Subcutaneous abdominal adipose tissue (tissue), 5 donors: ENCODE data around the gene NKAPL.

Source experiments
- H3K27ac ChIP-seq: one replicate; pipeline ENCODE4 v1.7.0; 2013; ENCODE audit warnings: low read depth, mild to moderate bottlenecking, inconsistent platforms, low read length, moderate library complexity
- H3K27me3 ChIP-seq, 5 donors: one replicate each; pipeline ENCODE4 v1.7.0; 2013; ENCODE audit warnings: low read length in 5 of 5, inconsistent platforms in 1 of 5; ENCODE audit not compliant: control insufficient read depth in 5 of 5, insufficient read depth in 4 of 5
- H3K36me3 ChIP-seq, 5 donors: one replicate each; pipeline ENCODE4 v1.7.0; 2013; ENCODE audit warnings: low read length in 5 of 5; ENCODE audit not compliant: control insufficient read depth in 5 of 5, insufficient read depth in 5 of 5
- H3K4me1 ChIP-seq, 5 donors: one replicate each; pipeline ENCODE4 v1.7.0; 2013; ENCODE audit warnings: low read length in 5 of 5, mild to moderate bottlenecking in 3 of 5, moderate library complexity in 1 of 5; ENCODE audit not compliant: control insufficient read depth in 5 of 5, insufficient read depth in 5 of 5
- H3K4me3 ChIP-seq, 5 donors: one replicate each; pipeline ENCODE4 v1.7.0; 2013; ENCODE audit warnings: low read length in 5 of 5, low read depth in 1 of 5
- H3K9ac ChIP-seq, 5 donors: one replicate each; pipeline ENCODE4 v1.7.0; 2013; ENCODE audit warnings: low read length in 5 of 5, mild to moderate bottlenecking in 4 of 5, moderate library complexity in 3 of 5
- H3K9me3 ChIP-seq, 5 donors: one replicate each; pipeline ENCODE4 v1.7.0; 2013; ENCODE audit warnings: low read length in 5 of 5; ENCODE audit not compliant: control insufficient read depth in 5 of 5
- donor health status: healthy.
- donor health status: healthy.
- donor health status: healthy.
- donor health status: healthy.
- donor health status: healthy.

NKAPL gene

GRCh38 chr6:28266563-28266961, 7.5 kb downstream of the NKAPL start:
- no peaks in the 10 kb centered on the region for H3K36me3 ChIP-seq
- H3K4me3 ChIP-seq: peak overlapping the region; percentile 87 to 96 (median 94)
- peak overlapping the region; percentile 57 for H3K27ac ChIP-seq
- no peaks in the 10 kb centered on the region for H3K27me3 ChIP-seq
- H3K4me1 ChIP-seq: peaks cover 0 to 22% (median 16%) of the 10 kb centered on the region in 5 donors
- H3K9me3 ChIP-seq: peaks cover 0 to 7% (median 1%) of the 10 kb centered on the region in 5 donors
- peak overlapping the region; percentile 64 to 96 (median 88) for H3K9ac ChIP-seq

GRCh38 chr6:28266962-28267694, 8.0 kb downstream of the NKAPL start, which contains the start of gene ZSCAN26:
TSS of gene ZSCAN26 (plus strand) at chr6:28267143. CDS start at chr6:28271920, 4,777 bp downstream.
- Histone ChIP-seq H3K4me3 (peak within 1 kb of the TSS; percentile 87 to 96 (median 94)), H3K27ac (peak within 1 kb of the TSS; percentile 57)

DNA sequence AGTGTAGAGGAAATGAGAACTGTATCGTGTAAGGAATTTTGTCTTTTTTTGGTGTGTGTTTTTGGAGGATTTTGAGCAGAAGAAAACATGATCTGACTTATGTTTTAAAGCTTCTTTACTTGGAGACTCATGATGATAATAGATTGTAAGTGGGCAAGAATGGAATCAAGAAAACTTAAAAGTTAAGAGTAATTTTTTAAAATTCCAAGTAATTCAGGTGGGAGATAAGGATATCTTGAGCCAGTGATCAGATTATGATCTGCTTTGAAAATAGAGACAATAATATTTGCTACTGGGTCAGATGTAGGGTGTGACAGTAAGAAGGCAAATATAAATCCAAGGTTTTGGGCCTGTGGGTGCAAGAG, 8.6 kb downstream of the NKAPL start:
- H3K9me3 ChIP-seq: no peaks in the 10 kb centered on the region
- peaks cover 6 to 11% (median 10%) of the 10 kb centered on the region in 5 donors for H3K36me3 ChIP-seq
- H3K4me3 ChIP-seq: peak overlapping the region; percentile 86 to 96 (median 94)
- peaks cover 0 to 22% (median 16%) of the 10 kb centered on the region in 5 donors for H3K4me1 ChIP-seq
- H3K27ac ChIP-seq: no peak overlapping the region
- H3K9ac ChIP-seq: peak overlapping the region; percentile 64 to 96 (median 88)
- no peaks in the 10 kb centered on the region for H3K27me3 ChIP-seq

More at GRCh38 chr6:28266962-28267694, 8.0 kb downstream of the NKAPL start, which contains the start of gene ZSCAN26:
- H3K36me3 ChIP-seq: peaks cover under 1 to 5% (median 5%) of the 10 kb centered on the region in 5 donors
- H3K27me3 ChIP-seq: no peaks in the 10 kb centered on the region
- H3K9ac ChIP-seq: peak within 1 kb of the TSS; percentile 64 to 96 (median 88)
- peaks cover 0 to 22% (median 16%) of the 10 kb centered on the region in 5 donors for H3K4me1 ChIP-seq
- peaks cover 0 to 2% (median 0%) of the 10 kb centered on the region in 5 donors for H3K9me3 ChIP-seq

- Histone ChIP-seq H3K27ac (no peak overlapping the region), H3K4me3 (no peak overlapping the region), H3K27me3 (no peaks in the 10 kb centered on the region), H3K36me3 (peaks cover 12 to 28% (median 26%) of the 10 kb centered on the region in 5 donors), H3K9ac (no peak overlapping the region), H3K9me3 (no peaks in the 10 kb centered on the region), H3K4me1 (peaks cover 0 to 25% (median 16%) of the 10 kb centered on the region in 5 donors)
Measured at GRCh38 chr6:28269492-28269891, 10.4 kb downstream of the NKAPL start.

GRCh38 chr6:28274888-28275287, 15.8 kb downstream of the NKAPL start:
- Histone ChIP-seq H3K4me3 (no peak overlapping the region), H3K27ac (no peak overlapping the region), H3K9ac (no peak overlapping the region), H3K27me3 (no peaks in the 10 kb centered on the region), H3K4me1 (peaks cover 0 to 3% (median 0%) of the 10 kb centered on the region in 5 donors), H3K9me3 (no peaks in the 10 kb centered on the region), H3K36me3 (peaks cover 33 to 58% (median 52%) of the 10 kb centered on the region in 5 donors)

GRCh38 chr6:28277746-28278145, 18.6 kb downstream of the NKAPL start:
- Histone ChIP-seq H3K9ac (no peak overlapping the region), H3K9me3 (peaks cover 0 to 3% (median under 1%) of the 10 kb centered on the region in 5 donors), H3K4me1 (peaks cover 0 to 20% (median 13%) of the 10 kb centered on the region in 5 donors), H3K27ac (no peak overlapping the region), H3K36me3 (peaks cover 26 to 47% (median 41%) of the 10 kb centered on the region in 5 donors), H3K27me3 (no peaks in the 10 kb centered on the region), H3K4me3 (no peak overlapping the region)

DNA sequence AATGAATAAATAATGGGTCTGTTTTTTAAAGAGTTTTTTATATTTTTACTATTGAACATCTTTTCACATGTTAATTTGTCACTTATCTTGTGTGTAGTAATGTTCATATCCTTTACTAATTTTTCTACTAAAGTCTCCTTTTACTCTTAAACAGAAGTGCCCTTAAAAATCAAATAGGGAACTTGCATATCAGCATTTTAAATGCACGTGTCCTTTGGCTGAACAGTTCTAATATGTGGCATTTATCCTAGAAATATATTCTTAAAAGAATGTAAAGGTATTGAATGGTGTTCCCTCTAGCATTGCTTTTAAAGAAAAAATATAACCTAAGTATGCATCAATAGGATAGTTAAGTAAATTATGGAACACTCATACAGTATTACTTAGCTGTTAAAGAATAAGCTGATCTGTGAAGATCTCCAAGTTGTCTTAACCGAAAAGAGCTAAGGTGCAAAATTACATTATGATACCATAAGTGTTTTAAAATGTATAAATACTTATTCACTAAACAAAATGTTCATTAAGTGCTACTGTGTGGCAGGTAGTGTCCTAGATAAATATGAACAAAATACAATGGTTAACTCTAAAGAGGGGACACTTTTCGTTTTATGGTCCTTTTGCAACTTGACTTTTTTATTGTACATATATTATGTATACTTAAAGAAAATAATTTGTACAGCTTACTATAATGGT, 21.6 kb downstream of the NKAPL start:
- Histone ChIP-seq H3K4me3 (peak overlapping the region; percentile 51 to 86 (median 83)), H3K4me1 (peaks cover 0 to 17% (median 13%) of the 10 kb centered on the region in 5 donors), H3K36me3 (peaks cover 22 to 36% (median 26%) of the 10 kb centered on the region in 5 donors), H3K27me3 (no peaks in the 10 kb centered on the region), H3K9ac (peak overlapping the region in 4 of 5 donors; percentile 80 to 95 (median 84)), H3K9me3 (peaks cover 0 to 7% (median 6%) of the 10 kb centered on the region in 5 donors), H3K27ac (no peak overlapping the region)

DNA sequence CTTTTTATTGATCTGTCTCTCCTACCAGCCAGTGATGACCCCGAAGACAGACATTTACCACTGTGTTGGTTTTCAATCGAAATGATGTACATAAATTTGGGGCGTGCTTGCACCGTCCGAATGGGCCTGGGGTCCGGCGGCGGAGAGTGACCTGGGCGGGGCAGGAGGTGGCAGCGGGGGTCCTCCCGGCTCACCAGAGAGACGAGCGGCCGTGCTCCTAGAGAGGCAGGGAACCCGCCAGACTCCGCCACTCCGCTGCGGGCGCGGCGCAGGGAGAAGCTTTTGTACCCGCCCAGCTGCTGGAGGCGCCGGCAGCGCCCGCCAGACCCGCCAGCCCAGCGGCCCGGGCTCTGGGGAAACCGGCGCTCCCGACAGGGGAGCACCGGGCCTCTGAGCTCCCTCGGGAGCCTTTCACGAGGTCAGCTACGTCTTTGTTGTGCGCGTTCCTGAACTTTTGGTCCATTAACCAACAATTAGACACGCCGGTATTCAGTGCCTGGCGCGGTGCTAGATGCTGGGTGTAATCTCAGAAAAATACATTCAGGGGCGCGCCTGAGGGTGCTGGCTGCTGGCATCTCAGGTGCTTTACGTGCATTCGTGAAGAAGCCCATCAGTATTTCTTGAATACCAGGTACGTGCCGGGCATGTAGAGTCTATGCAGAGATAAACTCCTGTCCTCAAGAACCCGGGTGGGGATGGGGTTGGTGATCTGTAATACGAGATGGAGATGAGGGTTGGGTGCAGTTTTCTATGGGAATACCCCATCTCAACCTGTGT, 22.4 kb downstream of the NKAPL start, which contains the start of gene PGBD1:
TSS of gene PGBD1 (plus strand) at position 285 of the 777 bp plus-strand sequence. CDS start 2,242 bp downstream, outside the sequence.
- Histone ChIP-seq H3K4me3 (peak within 1 kb of the TSS; percentile 77 to 95 (median 85)), H3K36me3 (peaks cover 19 to 36% (median 24%) of the 10 kb centered on the region in 5 donors), H3K4me1 (peaks cover 0 to 17% (median 13%) of the 10 kb centered on the region in 5 donors), H3K27me3 (no peaks in the 10 kb centered on the region), H3K9ac (peak within 1 kb of the TSS; percentile 59 to 95 (median 83)), H3K9me3 (peaks cover 0 to 7% (median 6%) of the 10 kb centered on the region in 5 donors), H3K27ac (no peak within 1 kb of the TSS)

GRCh38 chr6:28282926-28283325, 23.8 kb downstream of the NKAPL start:
- H3K27ac ChIP-seq: no peak overlapping the region
- peaks cover 17 to 34% (median 25%) of the 10 kb centered on the region in 5 donors for H3K36me3 ChIP-seq

More at GRCh38 chr6:28282926-28283325, 23.8 kb downstream of the NKAPL start:
- H3K9me3 ChIP-seq: peaks cover 0 to 7% (median 6%) of the 10 kb centered on the region in 5 donors
- no peak overlapping the region for H3K9ac ChIP-seq
- H3K4me1 ChIP-seq: peaks cover 0 to 17% (median 13%) of the 10 kb centered on the region in 5 donors
- H3K4me3 ChIP-seq: peak overlapping the region in 1 of 5 donors; percentile 4
- H3K27me3 ChIP-seq: no peaks in the 10 kb centered on the region
